Stimulated activated CD4-positive, alpha-beta T cell treated with anti-CD3 and anti-CD28 coated beads, Interleukin-1b, Interleukin-23, amount 100 ng/mL, for 1 hour (primary cell): Measurements from ENCODE around the gene MYOD1.

Experiments used
- DNase-seq, 2 donors: peaks; one replicate each; pipeline ENCODE4 v3.0.0-alpha.2; 2020; ENCODE audit warnings: low read depth in 2 of 2

Gene MYOD1

GRCh38 chr11:17770917-17771316 lies 51.5 kb downstream of the MYOD1 start:
- no peak for DNase-seq

GRCh38 chr11:17771415-17771814 lies 52.0 kb downstream of the MYOD1 start:
- no peak for DNase-seq
